CD4-positive, alpha-beta T cell (primary cell): ENCODE data around the gene RASD2. TPM values are rescaled to one million over a fixed set of nuclear protein-coding genes. Genes with fewer than 3 reads are reported as not detected.

Source experiments
- ATAC-seq: fragments of 200-7000 bp; cut with Tn5 transposase; one replicate; pipeline ENCODE4 v1.10.0; 2022; ENCODE audit warnings: mild to moderate bottlenecking; ENCODE audit not compliant: poor library complexity
- CTCF ChIA-PET: fragments of 350-600 bp; sonication (Branson Sonifier 250); formaldehyde crosslinking; loops from one replicate; lab custom pipeline; 2021; ENCODE audit warnings: antibody characterized with exemption, inconsistent platforms; lab: Charles Lee
- POLR2A ChIA-PET: fragments of 350-600 bp; sonication (Branson Sonifier 250); formaldehyde crosslinking; loops from one replicate; lab custom pipeline; 2021; ENCODE audit warnings: antibody characterized with exemption, inconsistent platforms; lab: Charles Lee
- DNase-seq, 14 experiments: peaks; one replicate each; pipeline ENCODE4 v3.0.0-alpha.2; 2013 to 2020; ENCODE audit warnings: mixed read lengths in 2 of 14
- H3K27ac ChIP-seq, 2 donors: one replicate each; pipeline versions ENCODE4 v1.5.1 to v1.7.0; 2013; ENCODE audit warnings: low read length in 2 of 2, low read depth in 1 of 2, mild to moderate bottlenecking in 1 of 2
- H3K27me3 ChIP-seq, 2 experiments: 1 replicate in 1 of 2; 2 replicates in 1 of 2; pipeline versions ENCODE4 v1.6.1 to v1.7.0; 2013; ENCODE audit warnings: low read length in 2 of 2, control low read depth in 1 of 2, mild to moderate bottlenecking in 1 of 2, moderate library complexity in 1 of 2; ENCODE audit not compliant: insufficient read depth in 2 of 2, control insufficient read depth in 1 of 2
- H3K36me3 ChIP-seq: one replicate; pipeline ENCODE4 v1.6.1; 2013; ENCODE audit warnings: low read length, control low read depth; ENCODE audit not compliant: insufficient read depth
- H3K4me1 ChIP-seq: one replicate; pipeline ENCODE4 v1.6.1; 2013; ENCODE audit warnings: low read length, control low read depth; ENCODE audit not compliant: insufficient read depth
- H3K4me3 ChIP-seq: one replicate; pipeline ENCODE4 v1.5.1; 2013; ENCODE audit warnings: mild to moderate bottlenecking, low read length, moderate library complexity
- H3K9me3 ChIP-seq, 2 experiments: 1 replicate in 1 of 2; 2 replicates in 1 of 2; pipeline versions ENCODE4 v1.6.1 to v1.7.0; 2013; ENCODE audit warnings: low read length in 2 of 2, mild to moderate bottlenecking in 2 of 2, control low read depth in 1 of 2, moderate library complexity in 1 of 2; ENCODE audit not compliant: control insufficient read depth in 1 of 2, insufficient read depth in 1 of 2
- H3K27ac Mint-ChIP-seq: one replicate; pipeline ENCODE4 v1.8.0; 2020; ENCODE audit warnings: mixed read lengths
- H3K27me3 Mint-ChIP-seq: one replicate; pipeline ENCODE4 v1.8.0; 2021; ENCODE audit warnings: mixed read lengths
- H3K36me3 Mint-ChIP-seq: one replicate; pipeline ENCODE4 v1.8.0; 2021; ENCODE audit warnings: low read depth, mixed read lengths
- H3K4me1 Mint-ChIP-seq: one replicate; pipeline ENCODE4 v1.8.0; 2021; ENCODE audit warnings: low read depth, mixed read lengths
- H3K4me3 Mint-ChIP-seq: one replicate; pipeline ENCODE4 v1.8.0; 2020; ENCODE audit warnings: mild to moderate bottlenecking, mixed read lengths
- H3K9me3 Mint-ChIP-seq: one replicate; pipeline ENCODE4 v1.8.0; 2020; ENCODE audit warnings: mixed read lengths
- intact Hi-C, 2 experiments: fragments of 100-400 bp; cut with DNase I in 1 of 2; cut with micrococcal nuclease in 1 of 2; formaldehyde crosslinking; loops; one replicate each; pipeline versions ENCODE4 v1.15.1 to v1.9.0; 2023 to 2025; cut with DNase I, micrococcal nuclease
- total RNA-seq, 174 experiments: library from RNA in 2 of 174; stranded (reverse) in 2 of 174; gene quantifications; one replicate each; pipeline ENCODE4 v1.2.3 and lab custom pipeline; 2021 to 2026
- TF ChIP-seq, protein P1 (sequence below): fragments of 200-600 bp; IDR thresholded peaks from one replicate; pipeline ENCODE4 v1.8.0; 2022; ENCODE audit warnings: antibody characterized with exemption, mild to moderate bottlenecking

Gene RASD2
- total RNA-seq, 2 experiments from 2014 or later = 1.4 to 1.6 TPM

DNA sequence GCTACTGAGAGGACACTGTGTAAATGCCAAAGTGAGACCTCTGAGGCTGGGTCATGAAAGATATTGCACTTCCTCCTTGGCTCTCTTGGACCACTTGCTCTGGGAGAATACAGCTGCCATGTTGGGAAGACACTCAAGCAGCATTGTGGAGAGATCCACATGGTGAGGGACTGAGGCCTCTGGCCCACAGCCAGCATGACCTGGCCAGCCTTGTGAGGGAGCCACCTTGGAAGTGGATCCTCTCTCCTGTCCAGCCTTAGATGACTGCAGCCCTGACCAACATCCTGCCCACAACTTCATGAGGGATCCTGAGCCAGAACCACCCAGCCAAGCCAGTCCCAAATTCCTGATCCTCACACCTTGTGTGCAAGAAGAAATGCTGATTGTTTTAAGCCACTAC, 46.1 kb downstream of the RASD2 start:
- H3K4me3 Mint-ChIP-seq = no peak overlapping the region

GRCh38 chr22:35587447-35587870, 46.8 kb downstream of the RASD2 start:
- ChIA-PET CTCF (no interaction called here), POLR2A (no interaction called here)
- Histone ChIP-seq H3K36me3 (no peaks in the 10 kb centered on the region), H3K27me3 (no peaks in the 10 kb centered on the region), H3K4me1 (no peaks in the 10 kb centered on the region), H3K9me3 (no peaks in the 10 kb centered on the region), H3K27ac (no peak overlapping the region), H3K4me3 (no peak overlapping the region)
- no peaks in the 10 kb centered on the region for H3K36me3 Mint-ChIP-seq
- H3K27ac Mint-ChIP-seq = no peak overlapping the region
- H3K4me3 Mint-ChIP-seq = no peak overlapping the region
- H3K9me3 Mint-ChIP-seq = no peaks in the 10 kb centered on the region
- intact Hi-C loops = no loop called here
- DNase-seq = no peak
- ATAC-seq = no peak
- TF ChIP-seq, protein P1, sequence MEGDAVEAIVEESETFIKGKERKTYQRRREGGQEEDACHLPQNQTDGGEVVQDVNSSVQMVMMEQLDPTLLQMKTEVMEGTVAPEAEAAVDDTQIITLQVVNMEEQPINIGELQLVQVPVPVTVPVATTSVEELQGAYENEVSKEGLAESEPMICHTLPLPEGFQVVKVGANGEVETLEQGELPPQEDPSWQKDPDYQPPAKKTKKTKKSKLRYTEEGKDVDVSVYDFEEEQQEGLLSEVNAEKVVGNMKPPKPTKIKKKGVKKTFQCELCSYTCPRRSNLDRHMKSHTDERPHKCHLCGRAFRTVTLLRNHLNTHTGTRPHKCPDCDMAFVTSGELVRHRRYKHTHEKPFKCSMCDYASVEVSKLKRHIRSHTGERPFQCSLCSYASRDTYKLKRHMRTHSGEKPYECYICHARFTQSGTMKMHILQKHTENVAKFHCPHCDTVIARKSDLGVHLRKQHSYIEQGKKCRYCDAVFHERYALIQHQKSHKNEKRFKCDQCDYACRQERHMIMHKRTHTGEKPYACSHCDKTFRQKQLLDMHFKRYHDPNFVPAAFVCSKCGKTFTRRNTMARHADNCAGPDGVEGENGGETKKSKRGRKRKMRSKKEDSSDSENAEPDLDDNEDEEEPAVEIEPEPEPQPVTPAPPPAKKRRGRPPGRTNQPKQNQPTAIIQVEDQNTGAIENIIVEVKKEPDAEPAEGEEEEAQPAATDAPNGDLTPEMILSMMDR = no peak
- no peaks in the 10 kb centered on the region for H3K4me1 Mint-ChIP-seq
- H3K27me3 Mint-ChIP-seq = no peaks in the 10 kb centered on the region

More for the DNA sequence above, 46.1 kb downstream of the RASD2 start:
- Mint-ChIP-seq H3K27ac (no peak overlapping the region), H3K9me3 (no peaks in the 10 kb centered on the region), H3K4me1 (no peaks in the 10 kb centered on the region), H3K27me3 (no peaks in the 10 kb centered on the region), H3K36me3 (no peaks in the 10 kb centered on the region)
- Histone ChIP-seq H3K27me3 (no peaks in the 10 kb centered on the region), H3K9me3 (no peaks in the 10 kb centered on the region), H3K4me1 (no peaks in the 10 kb centered on the region), H3K27ac (no peak overlapping the region), H3K4me3 (no peak overlapping the region), H3K36me3 (no peaks in the 10 kb centered on the region)
- ChIA-PET CTCF (no interaction called here), POLR2A (no interaction called here)
- DNase-seq (no peak), ATAC-seq (no peak)
- intact Hi-C loops = no loop called here
- TF ChIP-seq, protein P1 = no peak

- Mint-ChIP-seq H3K27me3 (no peaks in the 10 kb centered on the region), H3K27ac (no peak overlapping the region), H3K9me3 (no peaks in the 10 kb centered on the region), H3K36me3 (no peaks in the 10 kb centered on the region), H3K4me1 (no peaks in the 10 kb centered on the region), H3K4me3 (no peak overlapping the region)
- no peaks in the 10 kb centered on the region for H3K27me3 ChIP-seq
- DNase-seq (no peak), ATAC-seq (no peak)
- TF ChIP-seq, protein P1 = no peak
- no peak overlapping the region for H3K4me3 ChIP-seq
- H3K4me1 ChIP-seq = no peaks in the 10 kb centered on the region
- H3K9me3 ChIP-seq = no peaks in the 10 kb centered on the region
- ChIA-PET CTCF (no interaction called here), POLR2A (no interaction called here)
- no peak overlapping the region for H3K27ac ChIP-seq
- intact Hi-C loops = no loop called here
- no peaks in the 10 kb centered on the region for H3K36me3 ChIP-seq
Observed at GRCh38 chr22:35587896-35588295, 47.3 kb downstream of the RASD2 start.
